Stimulated activated CD4-positive, alpha-beta T cell treated with anti-CD3 and anti-CD28 coated beads, Interleukin-15, amount 100 ng/mL, for 1 hour (primary cell): ENCODE data around the gene SCN1A.
"Not testable (repeated sequence)": the region's sequence is repeated elsewhere in the genome, so short reads cannot be mapped to it uniquely, and the experiment has no call there.

ENCODE experiments used
- DNase-seq, 2 donors: peaks; one replicate each; pipeline ENCODE4 v3.0.0-alpha.2; 2020; ENCODE audit warnings: low read depth in 1 of 2, low spot score in 1 of 2

Gene SCN1A

GRCh38 chr2:166127217-166128155 lies at the start of gene SCN1A:
Gene SCN1A (minus strand): TSS chr2:166128020. CDS start chr2:166073621, 54,399 bp downstream.
- no peak for DNase-seq

GRCh38 chr2:166173263-166173662 lies 45.4 kb upstream of the SCN1A start:
- no peak for DNase-seq

GRCh38 chr2:166171216-166171615 lies 43.4 kb upstream of the SCN1A start:
- no peak for DNase-seq

- no peak for DNase-seq
Observed at GRCh38 chr2:166170356-166170755, 42.5 kb upstream of the SCN1A start.

- no peak for DNase-seq
Observed at GRCh38 chr2:166167449-166167848, 39.6 kb upstream of the SCN1A start.

DNA sequence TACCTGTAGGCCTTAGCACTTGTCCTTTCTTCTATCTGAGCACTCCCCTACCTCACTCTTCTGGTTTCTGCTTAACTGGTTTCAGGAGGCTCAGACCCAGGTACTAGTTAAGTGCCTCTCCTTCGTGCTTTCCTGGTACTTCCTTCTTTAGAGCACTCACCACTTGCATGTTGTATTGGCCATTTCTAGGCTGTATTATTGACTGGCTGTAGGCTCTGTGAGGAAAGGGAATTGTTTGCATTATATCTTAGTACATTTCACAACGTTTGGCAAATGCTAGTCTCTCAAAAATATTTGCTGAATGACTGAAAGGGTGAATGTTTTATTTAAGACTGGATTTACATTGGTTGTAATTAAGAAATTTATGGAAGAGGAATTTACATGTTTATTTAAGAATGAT lies 36.0 kb upstream of the SCN1A start:
- DNase-seq = no peak

DNA sequence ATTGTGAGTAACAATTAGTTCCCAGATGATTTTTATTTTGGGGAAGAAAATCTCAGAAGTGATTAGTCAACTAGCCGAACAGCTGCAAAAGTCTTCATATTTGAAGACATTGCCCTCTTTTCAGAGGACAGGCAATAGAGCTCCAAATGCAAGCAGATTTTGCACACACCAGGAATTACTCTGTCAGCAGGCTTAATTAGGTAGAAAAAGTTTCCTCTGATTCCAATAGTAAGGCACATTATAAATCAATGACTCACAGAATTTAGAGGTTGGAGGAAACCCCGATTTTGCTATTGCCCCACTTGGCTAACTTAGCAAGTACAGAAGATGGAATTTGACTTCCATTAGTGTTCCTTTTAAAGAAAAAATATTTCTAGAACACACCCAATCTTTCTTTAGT lies 30.7 kb upstream of the SCN1A start:
- DNase-seq = no peak

- no peak for DNase-seq
Observed at GRCh38 chr2:166157578-166157977, 29.8 kb upstream of the SCN1A start.

GRCh38 chr2:166156985-166157490 lies 29.2 kb upstream of the SCN1A start:
- DNase-seq = no peak

- no peak for DNase-seq
Observed at GRCh38 chr2:166155589-166155988, 27.8 kb upstream of the SCN1A start.

DNA sequence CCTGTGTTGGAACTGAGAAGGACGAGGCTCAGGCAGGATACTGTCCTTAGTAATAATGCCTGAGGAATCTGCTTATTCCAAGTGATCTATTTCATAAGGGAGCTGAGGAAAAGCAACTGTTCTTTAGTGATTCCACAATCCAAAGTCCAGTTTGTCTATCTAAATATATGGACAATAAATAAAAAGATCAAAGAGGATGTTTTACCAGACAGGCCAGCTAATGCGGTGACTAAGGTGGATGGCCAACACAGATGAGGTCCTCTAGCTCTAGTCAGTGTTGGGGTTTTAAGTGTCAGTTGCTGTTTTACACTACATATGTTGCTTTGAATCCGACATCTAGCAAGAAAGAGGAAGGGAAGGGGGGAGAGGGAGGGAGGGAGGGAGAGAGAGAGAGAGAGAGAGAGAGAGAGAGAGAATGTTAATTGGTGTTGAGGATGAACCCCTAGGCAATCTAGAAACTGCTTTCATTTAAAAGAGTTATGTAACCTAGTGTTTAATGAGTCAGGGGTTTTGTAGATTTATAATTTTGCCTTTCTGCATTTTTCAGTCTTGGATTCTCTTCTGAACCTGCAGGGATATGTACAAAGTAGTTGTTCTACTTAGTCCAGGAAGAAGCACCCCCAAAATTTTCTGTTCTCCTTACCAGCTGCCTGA lies 27.0 kb upstream of the SCN1A start:
- DNase-seq = no peak

- no peak for DNase-seq
Observed at GRCh38 chr2:166152064-166152463, 24.2 kb upstream of the SCN1A start.

GRCh38 chr2:166148500-166149400 lies 20.9 kb upstream of the SCN1A start:
- no peak for DNase-seq

- DNase-seq = no peak
Observed at GRCh38 chr2:166147883-166148282, 20.1 kb upstream of the SCN1A start.

DNA sequence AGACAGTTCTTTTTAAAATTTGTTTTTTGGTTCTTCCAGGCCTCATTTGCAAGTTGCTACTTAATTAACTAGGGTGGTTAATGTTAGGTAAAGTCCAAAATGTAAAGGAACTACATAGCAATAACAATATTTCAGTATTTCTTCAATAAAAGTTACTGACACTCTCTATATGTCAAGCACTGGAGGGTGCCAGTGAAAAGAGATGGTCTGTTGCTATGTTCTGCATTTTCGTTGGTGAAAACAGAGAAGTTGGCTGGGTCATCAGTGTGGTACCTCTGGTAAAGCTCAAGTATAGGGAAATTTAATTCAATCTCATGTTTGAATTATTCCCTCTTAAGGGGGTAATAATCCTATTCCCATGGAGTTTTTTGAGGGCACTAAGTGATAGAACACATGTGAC lies 16.3 kb upstream of the SCN1A start:
- no peak for DNase-seq

- no peak for DNase-seq
Observed at GRCh38 chr2:166140932-166141331, 13.1 kb upstream of the SCN1A start.

DNA sequence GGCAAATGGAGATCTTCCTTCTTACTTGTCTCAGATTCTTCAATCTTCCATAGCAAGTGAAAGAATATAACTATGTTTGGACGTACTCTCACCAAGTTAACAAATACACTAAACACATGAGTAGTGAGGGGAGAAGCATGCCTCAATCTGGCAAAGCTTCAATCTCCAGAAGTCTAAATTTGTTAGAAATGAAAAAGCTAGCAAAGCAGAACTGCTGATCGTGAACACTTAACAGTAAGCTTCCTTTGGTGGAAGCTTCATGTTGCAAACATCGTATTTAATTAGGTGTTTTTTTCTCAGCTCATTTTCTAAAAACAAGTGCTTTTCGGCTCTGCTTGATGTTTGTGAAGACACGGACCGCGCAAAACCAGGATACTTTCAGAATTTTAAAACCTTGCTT lies 12.7 kb upstream of the SCN1A start:
- no peak for DNase-seq

DNA sequence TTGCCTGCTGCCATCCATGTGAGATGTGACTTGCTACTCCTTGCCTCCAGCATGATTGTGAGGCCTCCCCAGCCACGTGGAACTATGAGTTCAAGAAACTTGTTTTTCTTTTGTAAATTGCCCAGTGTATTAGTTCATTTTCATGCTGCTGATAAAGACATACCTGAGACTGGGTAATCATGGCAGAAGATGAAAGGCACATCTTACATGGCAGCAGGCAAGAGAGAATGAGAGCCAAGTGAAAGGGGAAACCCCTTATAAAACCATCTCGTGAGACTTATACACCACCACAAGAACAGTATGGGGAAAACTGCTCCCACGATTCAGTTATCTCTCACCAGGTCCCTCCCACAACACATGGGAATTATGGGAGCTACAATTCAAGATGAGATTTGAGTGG lies 11.7 kb upstream of the SCN1A start:
- not testable (repeated sequence) for DNase-seq

GRCh38 chr2:166138667-166139066 lies 10.8 kb upstream of the SCN1A start:
- no peak for DNase-seq

DNA sequence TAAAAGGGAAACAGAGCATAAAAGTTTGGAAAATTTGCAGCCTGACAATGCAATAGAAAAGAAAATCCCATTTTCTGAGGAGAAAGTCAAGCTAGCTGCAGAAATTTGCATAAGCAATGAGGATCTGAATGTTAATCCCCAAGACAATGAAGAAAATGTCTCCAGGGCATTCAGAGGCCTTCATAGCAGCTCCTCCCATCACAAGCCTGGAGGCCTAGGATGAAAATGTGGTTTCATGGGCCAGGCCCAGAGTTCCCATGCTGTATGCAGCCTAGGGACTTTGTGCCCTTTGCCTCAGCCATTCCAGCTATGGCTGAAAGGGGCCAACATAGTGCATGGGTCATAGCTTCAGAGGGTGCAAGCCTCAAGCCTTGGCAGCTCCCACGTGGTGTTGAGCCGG lies 10.3 kb upstream of the SCN1A start:
- DNase-seq = no peak

DNA sequence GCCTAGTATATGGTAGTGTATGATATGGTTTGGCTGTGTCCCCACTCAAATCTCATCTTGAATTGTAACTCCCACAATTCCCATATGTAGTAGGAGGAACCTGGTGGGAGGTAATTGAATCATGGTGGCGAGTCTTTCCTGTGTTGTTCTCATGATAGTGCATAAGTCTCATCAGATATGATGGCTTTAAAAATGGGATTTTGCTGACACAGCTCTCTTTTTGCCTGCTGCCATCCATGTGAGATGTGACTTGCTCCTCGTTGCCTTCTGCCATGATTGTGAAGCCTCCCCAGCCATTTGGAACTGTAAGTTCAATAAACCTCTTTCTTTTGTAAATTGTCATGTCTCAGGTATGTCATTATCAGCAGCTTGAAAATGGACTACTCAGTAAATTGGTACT lies 9.5 kb upstream of the SCN1A start:
- no peak for DNase-seq
